Tibial artery (tissue), 4 donors: ENCODE measurements around the gene ULK4.

Experiments
- DNase-seq, 2 donors: peaks; one replicate each; pipeline ENCODE4 v3.0.0-alpha.2; 2019
- H3K27ac ChIP-seq, 2 donors: fragments of 200-600 bp; sonication (generic) in 1 of 2; 1 replicate in 1 of 2; 2 replicates in 1 of 2; pipeline ENCODE4 v1.5.1; 2018 to 2019; ENCODE audit warnings: mild to moderate bottlenecking in 1 of 2
- H3K27me3 ChIP-seq, 2 donors: fragments of 200-600 bp; sonication (generic) in 1 of 2; one replicate each; pipeline versions ENCODE4 v1.5.1 to v1.6.0; 2016 to 2019
- H3K36me3 ChIP-seq, 3 donors: fragments of 200-600 bp; sonication (generic) in 2 of 3; one replicate each; pipeline ENCODE4 v1.5.1; 2016 to 2019; ENCODE audit warnings: mild to moderate bottlenecking in 2 of 3
- H3K4me1 ChIP-seq, 4 donors: fragments of 200-600 bp; sonication (generic) in 2 of 4; 1 replicate in 3 of 4; 2 replicates in 1 of 4; pipeline ENCODE4 v1.5.1; 2016 to 2019
- H3K4me3 ChIP-seq, 2 donors: fragments of 200-600 bp; sonication (generic) in 1 of 2; 1 replicate in 1 of 2; 2 replicates in 1 of 2; pipeline ENCODE4 v1.5.1; 2018 to 2019; ENCODE audit warnings: mild to moderate bottlenecking in 2 of 2
- H3K9me3 ChIP-seq, 3 donors: fragments of 200-600 bp; sonication (generic) in 1 of 3; one replicate each; pipeline ENCODE4 v1.5.1; 2016 to 2019
- CTCF ChIP-seq, 2 experiments: fragments of 200-600 bp in 1 of 2; fragments of 450-650 bp in 1 of 2; IDR thresholded peaks; one replicate each; pipeline ENCODE4 v1.5.1; 2017 to 2019; ENCODE audit warnings: antibody characterized with exemption in 2 of 2, mild to moderate bottlenecking in 1 of 2, moderate library complexity in 1 of 2
- intact Hi-C: fragments of 100-400 bp; cut with DNase I; formaldehyde crosslinking; loops from one replicate; pipeline ENCODE4 v1.15.0; 2023; ENCODE audit warnings: low total_unique reads

ULK4 gene

GRCh38 chr3:41598402-41599126, 363.3 kb downstream of the ULK4 start:
- TF ChIP-seq CTCF (IDR thresholded peaks at IDR 0.05), result no peak
- peaks cover 0 to 7% (median 0%) of the 10 kb centered on the region in 4 donors for H3K4me1 ChIP-seq
- H3K4me3 ChIP-seq, result no peak overlapping the region
- no peaks in the 10 kb centered on the region for H3K36me3 ChIP-seq
- H3K27me3 ChIP-seq, result no peaks in the 10 kb centered on the region
- H3K9me3 ChIP-seq, result no peaks in the 10 kb centered on the region
- H3K27ac ChIP-seq, result no peak overlapping the region
- no peak for DNase-seq
- intact Hi-C loops, result no loop called here

- Histone ChIP-seq H3K27me3 (no peaks in the 10 kb centered on the region), H3K27ac (no peak overlapping the region), H3K9me3 (no peaks in the 10 kb centered on the region), H3K4me1 (peaks cover 0 to 6% (median 0%) of the 10 kb centered on the region in 4 donors), H3K36me3 (no peaks in the 10 kb centered on the region), H3K4me3 (no peak overlapping the region)
- TF ChIP-seq CTCF (IDR thresholded peaks at IDR 0.05), result no peak
- intact Hi-C loops, result no loop called here
- no peak for DNase-seq
Measured at GRCh38 chr3:41593774-41594173, 368.1 kb downstream of the ULK4 start.

- intact Hi-C loops, result no loop called here
- DNase-seq, result no peak
- Histone ChIP-seq H3K4me1 (no peaks in the 10 kb centered on the region), H3K36me3 (no peaks in the 10 kb centered on the region), H3K27ac (no peak overlapping the region), H3K27me3 (no peaks in the 10 kb centered on the region), H3K4me3 (no peak overlapping the region), H3K9me3 (no peaks in the 10 kb centered on the region)
- no peak for TF ChIP-seq CTCF (IDR thresholded peaks at IDR 0.05)
Measured at GRCh38 chr3:41592753-41593510, 369.0 kb downstream of the ULK4 start.

- H3K27me3 ChIP-seq, result no peaks in the 10 kb centered on the region
- no peak overlapping the region for H3K4me3 ChIP-seq
- H3K36me3 ChIP-seq, result no peaks in the 10 kb centered on the region
- no peaks in the 10 kb centered on the region for H3K4me1 ChIP-seq
- no peak overlapping the region for H3K27ac ChIP-seq
- intact Hi-C loops, result no loop called here
- no peak for TF ChIP-seq CTCF (IDR thresholded peaks at IDR 0.05)
- no peaks in the 10 kb centered on the region for H3K9me3 ChIP-seq
- no peak for DNase-seq
Measured at GRCh38 chr3:41583014-41583413, 378.9 kb downstream of the ULK4 start.

- Histone ChIP-seq H3K36me3 (no peaks in the 10 kb centered on the region), H3K4me1 (no peaks in the 10 kb centered on the region), H3K27ac (no peak overlapping the region), H3K9me3 (no peaks in the 10 kb centered on the region), H3K27me3 (no peaks in the 10 kb centered on the region), H3K4me3 (no peak overlapping the region)
- DNase-seq, result no peak
- no peak for TF ChIP-seq CTCF (IDR thresholded peaks at IDR 0.05)
- intact Hi-C loops, result no loop called here
Measured at GRCh38 chr3:41581700-41582099, 380.2 kb downstream of the ULK4 start.
